Measurements from ENCODE around the gene FOXF1.

DNA sequence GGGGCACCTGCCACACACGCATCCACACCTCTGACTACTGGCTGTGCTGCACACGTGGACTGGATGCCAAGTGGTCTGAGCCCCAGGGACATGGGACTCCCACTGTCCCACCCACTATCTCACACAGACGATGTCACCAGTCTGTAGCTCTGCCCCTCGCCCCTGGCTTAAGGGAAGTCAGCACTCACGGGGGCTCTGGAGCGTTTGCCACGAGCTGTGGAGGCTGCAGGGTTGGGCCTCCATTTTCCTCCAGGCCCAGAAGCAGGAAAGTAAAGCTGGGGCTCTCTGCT is 22.1 kb downstream of the FOXF1 start:
- TF ChIP-seq, protein P1, sequence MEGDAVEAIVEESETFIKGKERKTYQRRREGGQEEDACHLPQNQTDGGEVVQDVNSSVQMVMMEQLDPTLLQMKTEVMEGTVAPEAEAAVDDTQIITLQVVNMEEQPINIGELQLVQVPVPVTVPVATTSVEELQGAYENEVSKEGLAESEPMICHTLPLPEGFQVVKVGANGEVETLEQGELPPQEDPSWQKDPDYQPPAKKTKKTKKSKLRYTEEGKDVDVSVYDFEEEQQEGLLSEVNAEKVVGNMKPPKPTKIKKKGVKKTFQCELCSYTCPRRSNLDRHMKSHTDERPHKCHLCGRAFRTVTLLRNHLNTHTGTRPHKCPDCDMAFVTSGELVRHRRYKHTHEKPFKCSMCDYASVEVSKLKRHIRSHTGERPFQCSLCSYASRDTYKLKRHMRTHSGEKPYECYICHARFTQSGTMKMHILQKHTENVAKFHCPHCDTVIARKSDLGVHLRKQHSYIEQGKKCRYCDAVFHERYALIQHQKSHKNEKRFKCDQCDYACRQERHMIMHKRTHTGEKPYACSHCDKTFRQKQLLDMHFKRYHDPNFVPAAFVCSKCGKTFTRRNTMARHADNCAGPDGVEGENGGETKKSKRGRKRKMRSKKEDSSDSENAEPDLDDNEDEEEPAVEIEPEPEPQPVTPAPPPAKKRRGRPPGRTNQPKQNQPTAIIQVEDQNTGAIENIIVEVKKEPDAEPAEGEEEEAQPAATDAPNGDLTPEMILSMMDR (IDR thresholded peaks at IDR 0.05): no peak
- TF ChIP-seq NR2C2 (CRISPR knock-in tag; IDR thresholded peaks at IDR 0.05) (no peak), NR1H2 (CRISPR knock-in tag; IDR thresholded peaks at IDR 0.05) (no peak), ELF4 (CRISPR knock-in tag; IDR thresholded peaks at IDR 0.05; ENCODE audit: low read depth) (no peak)

Measured in WTC11 (cell line).